GM19193 (cell line): ENCODE measurements around the gene LRPAP1.

ENCODE experiments used
- POLR2A ChIP-seq: IDR thresholded peaks from 4 replicates; pipeline ENCODE4 v1.6.1; 2011; ENCODE audit not compliant: insufficient read depth, insufficient read length; ENCODE audit errors: extremely low read depth

Gene LRPAP1

DNA sequence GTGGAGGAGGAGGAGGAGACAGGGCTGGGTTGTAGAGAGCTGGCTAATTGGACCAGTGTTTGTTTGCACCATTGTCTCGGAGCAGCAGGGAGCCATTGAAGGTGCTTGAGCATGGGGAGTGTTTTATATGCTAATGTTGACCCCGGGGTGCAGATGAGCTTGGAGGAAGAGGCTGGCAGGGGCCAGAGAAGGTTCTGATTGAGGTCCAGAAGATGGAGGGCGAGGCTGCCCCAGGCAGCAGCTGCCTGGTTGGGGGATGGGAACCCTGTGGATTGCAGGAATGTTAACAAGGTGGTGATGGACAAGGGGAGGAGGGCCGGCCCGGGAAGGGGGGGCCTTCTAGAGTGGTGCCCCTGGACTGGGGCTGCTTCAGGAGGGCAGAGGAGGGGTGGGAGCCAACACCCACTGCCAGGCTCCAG, 51.1 kb downstream of the LRPAP1 start:
- no peak for TF ChIP-seq POLR2A

GRCh38 chr4:3480528-3481112, 51.6 kb downstream of the LRPAP1 start:
- no peak for TF ChIP-seq POLR2A

- no peak for TF ChIP-seq POLR2A
Measured at GRCh38 chr4:3479358-3480101, 52.7 kb downstream of the LRPAP1 start.

DNA sequence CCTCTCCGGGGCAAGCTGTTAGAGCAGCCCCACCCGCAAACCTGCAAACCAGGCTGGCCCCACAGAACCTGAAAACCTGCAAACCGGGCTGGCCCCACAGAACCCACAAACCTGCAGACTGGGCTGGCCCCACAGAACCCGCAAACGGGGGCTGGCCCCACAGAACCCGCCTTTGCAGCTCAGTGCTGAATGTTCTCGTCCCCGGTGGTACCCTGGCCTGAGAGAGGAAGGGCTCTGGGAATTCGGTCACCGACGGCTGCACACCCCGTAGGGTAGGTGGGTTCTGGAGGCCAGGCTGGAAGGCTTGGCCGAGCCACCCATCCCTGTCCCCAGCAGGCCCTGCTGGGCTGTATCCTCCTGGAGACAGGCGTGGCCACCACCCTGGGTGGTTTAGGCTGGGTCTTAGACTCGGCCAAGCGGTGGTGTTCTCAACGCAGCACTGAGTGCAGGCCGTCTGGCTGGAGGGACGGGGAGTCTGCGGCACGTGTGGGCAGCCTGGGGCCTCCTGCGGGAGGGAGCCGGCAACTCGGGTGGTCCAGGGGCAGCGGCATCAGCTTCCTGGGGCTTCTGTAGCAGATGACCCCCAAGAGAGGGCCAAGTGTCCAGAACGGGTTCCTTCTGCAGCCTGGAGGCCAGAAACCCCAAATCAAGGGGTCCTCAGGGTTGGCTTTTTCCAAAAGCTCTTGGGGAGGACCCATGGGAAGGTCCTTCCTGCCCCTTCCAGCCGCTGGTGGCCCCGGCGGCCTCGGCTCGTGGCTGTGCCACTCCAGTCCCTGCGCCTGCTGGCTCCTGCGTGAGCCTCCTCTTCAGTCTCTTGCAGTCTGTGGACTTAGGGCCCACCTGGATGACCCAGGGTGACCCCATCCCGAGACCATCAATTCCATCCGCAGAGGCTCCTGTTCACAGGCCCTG, 53.5 kb downstream of the LRPAP1 start:
- TF ChIP-seq POLR2A: no peak

DNA sequence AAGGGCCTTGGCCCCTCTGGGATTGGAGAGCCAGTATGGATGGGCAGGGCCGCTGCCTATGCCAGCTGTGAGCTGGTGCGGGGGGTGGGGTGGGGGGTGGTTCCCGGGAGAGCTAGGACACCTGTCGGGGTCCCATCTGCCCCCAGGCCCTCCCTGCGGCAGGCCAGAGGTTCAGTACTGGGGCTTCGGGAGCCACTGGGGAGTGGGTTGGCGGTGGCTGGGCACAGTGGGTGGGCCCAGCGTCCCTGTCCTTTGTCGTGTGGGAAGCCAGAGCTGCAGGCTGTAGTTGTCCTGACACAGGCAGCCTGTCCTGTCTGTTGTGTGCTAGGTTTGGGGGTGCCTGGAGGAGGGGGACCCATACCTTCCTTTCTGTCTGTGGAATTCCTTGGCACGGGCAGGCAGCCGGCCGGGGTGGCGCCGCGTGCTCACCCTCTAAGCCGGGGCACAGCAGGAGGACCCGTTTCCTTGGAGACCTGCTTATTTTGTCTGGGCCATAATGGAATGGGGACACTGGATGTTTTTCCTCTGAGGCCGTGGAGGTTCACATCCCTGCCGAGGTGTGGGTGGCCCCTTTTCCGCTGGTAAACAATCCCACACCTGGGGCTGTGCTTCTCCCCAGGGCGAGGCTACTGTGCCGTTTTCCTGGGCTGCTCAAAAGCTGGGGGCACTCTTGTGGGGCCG, 54.3 kb downstream of the LRPAP1 start:
- no peak for TF ChIP-seq POLR2A

GRCh38 chr4:3476936-3477749, 55.1 kb downstream of the LRPAP1 start:
- TF ChIP-seq POLR2A: no peak

- no peak for TF ChIP-seq POLR2A
Measured at GRCh38 chr4:3476341-3476747, 55.9 kb downstream of the LRPAP1 start.

DNA sequence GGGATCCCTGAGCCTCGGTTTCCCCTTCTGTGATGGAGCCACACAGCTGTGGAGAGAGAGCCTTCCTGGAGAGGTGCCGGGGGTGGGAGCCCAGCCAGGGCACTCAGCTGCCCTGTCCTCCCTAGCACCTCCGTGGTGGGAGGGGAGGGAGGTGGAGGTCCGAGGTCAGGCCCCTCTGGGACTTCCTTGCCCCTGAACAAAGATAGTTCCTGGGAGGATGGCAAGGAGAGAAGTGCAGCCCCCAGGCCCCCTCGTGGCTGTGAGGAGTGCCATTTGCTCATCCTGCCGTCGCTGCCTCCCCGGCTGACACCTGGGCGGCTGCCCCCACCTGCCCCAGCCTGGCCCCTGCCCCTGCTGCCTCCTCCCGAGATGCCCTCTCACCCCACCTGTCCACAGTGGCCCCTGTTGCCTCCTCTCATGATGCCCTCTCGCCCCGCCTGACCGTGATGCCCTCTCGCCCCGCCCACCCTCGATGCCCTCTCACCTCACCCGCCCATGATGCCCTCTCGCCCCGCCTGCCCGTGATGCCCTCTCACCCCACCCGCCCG, 56.4 kb downstream of the LRPAP1 start:
- no peak for TF ChIP-seq POLR2A

GRCh38 chr4:3475041-3475712, 57.0 kb downstream of the LRPAP1 start:
- TF ChIP-seq POLR2A: no peak

DNA sequence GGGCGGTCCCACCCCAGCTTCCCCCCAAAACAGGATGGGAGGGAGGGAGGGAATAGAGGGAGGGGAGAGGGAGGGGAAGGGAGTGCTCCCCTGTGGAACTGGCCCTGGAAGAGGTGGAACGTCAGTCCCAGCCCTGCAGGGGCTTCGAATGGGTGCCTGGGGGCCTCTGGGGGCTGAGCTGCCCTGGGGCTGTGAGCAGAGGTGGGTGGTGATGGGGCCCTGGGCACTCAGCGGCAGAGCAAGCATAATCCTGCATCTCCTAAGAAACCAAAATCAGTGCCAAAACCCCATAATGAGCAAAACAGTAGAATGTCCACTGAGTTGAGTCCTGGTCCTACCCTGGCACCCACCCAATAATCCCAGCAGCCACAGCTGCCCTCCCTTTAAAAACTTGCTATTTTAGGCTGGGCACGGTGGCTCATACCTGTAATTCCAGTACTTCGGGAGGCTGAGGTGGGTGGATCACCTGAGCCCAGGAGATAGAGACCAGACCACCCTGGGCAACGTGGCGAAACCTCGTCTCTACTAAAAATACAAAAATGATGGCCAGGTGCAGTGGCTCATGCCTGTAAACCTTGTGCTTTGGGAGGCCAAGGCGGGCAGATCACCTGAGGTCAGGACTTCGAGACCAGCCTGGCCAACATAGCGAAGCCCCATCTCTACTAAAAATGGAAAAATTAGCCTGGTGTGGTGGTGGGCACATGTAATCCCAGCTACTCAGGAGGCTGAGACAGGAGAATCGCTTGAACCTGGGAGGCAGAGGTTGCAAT, 58.0 kb downstream of the LRPAP1 start:
- no peak for TF ChIP-seq POLR2A

GRCh38 chr4:3473181-3473950, 58.9 kb downstream of the LRPAP1 start:
- no peak for TF ChIP-seq POLR2A

DNA sequence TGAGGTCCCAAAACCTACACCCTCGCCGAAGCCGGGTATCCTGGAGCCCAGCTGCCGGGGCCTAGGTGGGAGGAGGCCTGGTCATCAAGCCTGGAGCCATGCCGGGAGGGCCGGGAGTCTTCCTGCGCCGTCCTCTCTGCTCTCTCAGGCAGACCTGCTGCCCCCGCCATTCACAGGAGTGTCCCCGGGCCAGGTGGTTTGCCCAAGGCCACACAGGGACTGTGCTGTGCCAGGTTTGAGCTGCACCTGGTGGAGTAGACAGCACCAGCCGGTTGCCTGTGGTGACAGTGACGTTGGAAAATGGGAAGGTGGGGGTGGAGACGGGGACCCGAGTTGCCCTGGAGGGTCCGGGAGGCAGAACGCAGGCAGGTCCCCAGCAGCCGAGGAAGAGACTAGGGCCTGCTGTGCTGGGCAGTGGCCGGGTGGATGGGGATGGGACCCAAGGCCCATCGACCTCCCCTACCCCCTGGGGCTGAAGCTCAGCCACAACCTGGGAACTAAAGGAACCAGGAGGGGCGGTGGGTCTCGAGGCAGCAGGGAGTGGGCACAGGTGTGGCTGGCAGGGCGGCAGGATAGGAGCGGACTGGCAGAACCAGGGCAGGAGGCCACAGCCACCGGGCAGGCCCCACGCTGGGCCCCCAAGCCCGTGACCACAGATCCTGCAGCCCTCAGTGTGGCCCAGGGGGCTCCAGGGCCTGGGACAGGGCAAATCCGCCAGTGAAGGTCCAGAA, 59.6 kb downstream of the LRPAP1 start:
- no peak for TF ChIP-seq POLR2A

GRCh38 chr4:3471886-3472285, 60.3 kb downstream of the LRPAP1 start:
- no peak for TF ChIP-seq POLR2A
